Activated CD8-positive, alpha-beta memory T cell treated with anti-CD3 and anti-CD28 coated beads for 4 hours (primary cell): ENCODE results near the gene SPINT2.
A peak's percentile ranks its signal among the peaks of the same experiment; 100 is the strongest.
"Not testable (repeated sequence)": the region's sequence is repeated elsewhere in the genome, so short reads cannot be mapped to it uniquely, and the experiment has no call there.

Source experiments
- DNase-seq, 2 donors: peaks; one replicate each; pipeline ENCODE4 v3.0.0-alpha.2; 2020; ENCODE audit warnings: low read depth in 2 of 2

SPINT2 gene

GRCh38 chr19:38320969-38321339 lies 56.6 kb downstream of the SPINT2 start:
- no peak for DNase-seq

- DNase-seq = no peak
These were observed 57.3 kb downstream of the SPINT2 start for GRCh38 chr19:38321646-38322196.

GRCh38 chr19:38323291-38323690 lies 58.9 kb downstream of the SPINT2 start:
- DNase-seq = no peak

GRCh38 chr19:38324431-38324830 lies 60.1 kb downstream of the SPINT2 start:
- DNase-seq = no peak

GRCh38 chr19:38326591-38326990 lies 62.2 kb downstream of the SPINT2 start:
- DNase-seq = no peak

- no peak for DNase-seq
These were observed 65.3 kb downstream of the SPINT2 start for GRCh38 chr19:38329651-38330050.

GRCh38 chr19:38331728-38332127 lies 67.4 kb downstream of the SPINT2 start:
- DNase-seq = no peak

GRCh38 chr19:38333245-38333644 lies 68.9 kb downstream of the SPINT2 start:
- no peak for DNase-seq

- peak; percentile 85 to 92 for DNase-seq
These were observed 71.7 kb downstream of the SPINT2 start for GRCh38 chr19:38335949-38336637.

GRCh38 chr19:38336638-38337359 lies 72.4 kb downstream of the SPINT2 start:
- peak; percentile 88 to 92 for DNase-seq

- DNase-seq = no peak
These were observed 72.9 kb downstream of the SPINT2 start for GRCh38 chr19:38337360-38337653.

- not testable (repeated sequence) for DNase-seq
These were observed 74.6 kb downstream of the SPINT2 start for GRCh38 chr19:38339011-38339410.

GRCh38 chr19:38340927-38341326 lies 76.6 kb downstream of the SPINT2 start:
- no peak for DNase-seq
